Measurements from ENCODE around the gene BTNL9.

The BTNL9 gene

GRCh38 chr5:181045316-181045715 lies 5.2 kb downstream of the BTNL9 start:
- no peak for TF ChIP-seq CTCF (IDR thresholded peaks at IDR 0.05)

DNA sequence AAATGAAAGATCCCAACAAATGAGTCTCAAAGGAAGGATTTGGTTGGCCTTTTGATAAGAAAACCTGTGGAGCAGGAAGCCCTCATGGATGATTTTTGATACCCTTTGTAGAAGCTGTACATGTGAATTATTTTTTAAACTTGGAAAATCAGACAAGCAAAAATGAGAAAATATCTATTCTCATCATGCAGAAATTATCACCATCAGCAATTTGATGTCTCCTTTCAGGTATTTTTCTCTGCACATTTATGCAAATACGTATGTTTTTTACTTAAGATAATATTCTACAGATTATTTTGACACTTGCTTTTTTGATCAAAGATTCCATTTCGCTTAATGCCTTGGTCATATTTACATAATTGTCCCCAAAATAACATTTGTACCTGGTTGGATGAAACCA lies 7.2 kb downstream of the BTNL9 start:
- no peak for TF ChIP-seq CTCF (IDR thresholded peaks at IDR 0.05)

GRCh38 chr5:181047921-181048320 lies 7.9 kb downstream of the BTNL9 start:
- TF ChIP-seq CTCF (IDR thresholded peaks at IDR 0.05), result no peak

DNA sequence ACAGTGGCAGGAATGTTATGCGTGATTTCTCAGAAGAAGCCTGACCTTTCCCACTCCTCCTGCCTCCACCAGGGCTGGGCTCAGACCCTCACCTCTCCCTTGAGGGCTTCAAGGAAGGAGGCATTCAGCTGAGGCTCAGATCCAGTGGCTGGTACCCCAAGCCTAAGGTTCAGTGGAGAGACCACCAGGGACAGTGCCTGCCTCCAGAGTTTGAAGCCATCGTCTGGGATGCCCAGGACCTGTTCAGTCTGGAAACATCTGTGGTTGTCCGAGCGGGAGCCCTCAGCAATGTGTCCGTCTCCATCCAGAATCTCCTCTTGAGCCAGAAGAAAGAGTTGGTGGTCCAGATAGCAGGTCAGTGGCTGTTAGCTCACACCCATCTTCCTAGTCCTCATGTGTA lies 9.9 kb downstream of the BTNL9 start:
- no peak for TF ChIP-seq CTCF (IDR thresholded peaks at IDR 0.05)

- TF ChIP-seq CTCF (IDR thresholded peaks at IDR 0.05), result no peak
Observed at GRCh38 chr5:181051841-181052671, 12.0 kb downstream of the BTNL9 start.

- TF ChIP-seq CTCF (IDR thresholded peaks at IDR 0.05), result no peak
Observed at GRCh38 chr5:181052672-181053487, 12.8 kb downstream of the BTNL9 start.

DNA sequence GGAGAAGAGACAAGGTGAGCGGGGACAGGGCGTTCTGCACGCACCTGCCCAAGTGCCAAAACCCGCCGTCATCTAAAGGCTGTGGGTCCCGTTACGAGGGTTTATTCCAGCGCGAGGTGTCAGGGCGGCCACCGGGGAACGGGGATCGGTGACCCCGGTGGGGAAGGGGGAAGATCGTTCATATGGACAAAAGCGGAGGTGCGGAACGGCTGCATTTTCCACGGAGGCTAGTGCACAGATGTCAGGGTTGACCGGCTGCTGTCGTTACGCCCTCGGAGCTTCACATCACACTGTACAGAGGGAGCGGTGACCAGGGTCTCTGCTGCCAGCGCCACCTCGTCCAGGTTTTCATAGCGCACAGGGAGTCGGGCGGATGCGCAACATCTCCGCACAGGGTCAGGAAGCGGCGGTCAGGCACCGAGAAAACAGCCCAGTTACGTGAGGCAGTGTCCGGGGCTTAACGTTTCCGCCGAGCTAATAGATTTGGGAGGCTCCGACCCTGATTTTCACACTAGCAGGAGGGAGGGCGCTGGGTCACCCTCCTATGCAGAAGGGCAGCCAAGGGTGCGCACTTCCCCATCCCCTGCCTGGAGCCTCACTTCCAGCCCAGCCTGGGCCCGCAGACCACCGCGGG lies 13.5 kb downstream of the BTNL9 start:
- no peak for TF ChIP-seq CTCF (IDR thresholded peaks at IDR 0.05)
